NCI-H748 treated with DMSO at 0.1 percent for 48 hours (cell line): ENCODE results near the gene CD248.
A peak's percentile ranks its signal among the peaks of the same experiment; 100 is the strongest.
"Not testable (repeated sequence)": the region's sequence is repeated elsewhere in the genome, so short reads cannot be mapped to it uniquely, and the experiment has no call there.

Experiments
- DNase-seq: peaks from one replicate; lab custom pipeline; 2025; lab: John Stamatoyannopoulos, UW

Gene CD248

GRCh38 chr11:66276619-66277018 is 40.2 kb downstream of the CD248 start:
- not testable (repeated sequence) for DNase-seq

- no peak for DNase-seq
These were observed 40.7 kb downstream of the CD248 start for GRCh38 chr11:66275984-66276612.

- no peak for DNase-seq
These were observed 41.4 kb downstream of the CD248 start for GRCh38 chr11:66275396-66275795.

DNA sequence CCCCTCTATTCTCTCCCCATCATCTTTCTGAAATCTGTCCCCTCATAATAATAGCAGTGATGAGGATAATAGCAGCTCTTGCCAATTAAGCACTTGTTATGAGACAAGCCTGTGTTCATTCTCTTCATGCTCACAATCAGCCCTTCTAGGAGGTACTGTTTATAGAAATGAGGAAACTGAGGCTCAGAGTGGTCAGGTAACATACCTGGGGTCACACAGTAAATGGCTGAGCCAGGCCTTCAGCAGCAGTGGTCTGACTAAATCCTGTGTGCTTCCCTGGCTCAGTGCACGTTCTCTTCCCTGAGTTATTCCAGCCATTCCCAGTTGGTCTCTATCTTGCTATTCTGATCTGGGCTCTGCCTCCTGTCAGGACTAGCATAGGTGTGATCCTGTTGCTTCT is 42.6 kb downstream of the CD248 start:
- DNase-seq: no peak

DNA sequence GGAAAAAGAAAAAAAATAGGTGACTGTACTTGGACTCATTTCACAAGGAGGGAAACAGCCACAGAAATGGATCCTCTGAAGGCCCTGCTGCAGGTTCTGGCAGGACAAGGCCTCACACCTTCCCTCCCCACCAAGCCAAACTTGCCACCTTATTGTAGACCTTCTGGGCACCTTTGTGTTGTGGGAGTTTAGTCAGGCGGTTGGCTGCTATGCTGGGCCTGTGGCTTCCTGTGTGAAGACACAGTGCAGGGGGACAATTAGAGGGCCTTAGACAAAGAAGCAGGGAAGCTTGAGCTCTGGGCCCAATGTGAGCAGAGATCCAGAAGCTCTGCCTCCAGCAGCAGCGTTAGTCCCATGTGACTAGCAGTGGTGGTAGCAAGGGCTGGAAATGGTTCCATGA is 44.2 kb downstream of the CD248 start:
- DNase-seq: no peak

DNA sequence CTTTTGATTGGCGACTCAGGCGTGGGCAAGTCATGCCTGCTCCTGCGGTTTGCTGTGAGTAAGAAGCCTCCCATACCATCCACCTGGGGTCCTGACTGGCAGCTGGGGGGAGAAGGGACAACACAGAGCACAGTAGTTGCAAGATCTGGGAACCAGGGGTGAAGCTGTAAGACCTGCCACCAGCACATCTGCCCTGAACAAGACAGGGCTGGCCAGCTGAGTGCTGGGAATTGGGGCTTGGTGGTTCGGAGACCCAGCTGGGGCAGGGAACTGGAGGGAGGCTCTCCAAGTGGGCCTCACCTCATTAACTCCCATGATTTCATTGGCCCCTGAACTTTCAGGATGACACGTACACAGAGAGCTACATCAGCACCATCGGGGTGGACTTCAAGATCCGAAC is 45.0 kb downstream of the CD248 start:
- no peak for DNase-seq

DNA sequence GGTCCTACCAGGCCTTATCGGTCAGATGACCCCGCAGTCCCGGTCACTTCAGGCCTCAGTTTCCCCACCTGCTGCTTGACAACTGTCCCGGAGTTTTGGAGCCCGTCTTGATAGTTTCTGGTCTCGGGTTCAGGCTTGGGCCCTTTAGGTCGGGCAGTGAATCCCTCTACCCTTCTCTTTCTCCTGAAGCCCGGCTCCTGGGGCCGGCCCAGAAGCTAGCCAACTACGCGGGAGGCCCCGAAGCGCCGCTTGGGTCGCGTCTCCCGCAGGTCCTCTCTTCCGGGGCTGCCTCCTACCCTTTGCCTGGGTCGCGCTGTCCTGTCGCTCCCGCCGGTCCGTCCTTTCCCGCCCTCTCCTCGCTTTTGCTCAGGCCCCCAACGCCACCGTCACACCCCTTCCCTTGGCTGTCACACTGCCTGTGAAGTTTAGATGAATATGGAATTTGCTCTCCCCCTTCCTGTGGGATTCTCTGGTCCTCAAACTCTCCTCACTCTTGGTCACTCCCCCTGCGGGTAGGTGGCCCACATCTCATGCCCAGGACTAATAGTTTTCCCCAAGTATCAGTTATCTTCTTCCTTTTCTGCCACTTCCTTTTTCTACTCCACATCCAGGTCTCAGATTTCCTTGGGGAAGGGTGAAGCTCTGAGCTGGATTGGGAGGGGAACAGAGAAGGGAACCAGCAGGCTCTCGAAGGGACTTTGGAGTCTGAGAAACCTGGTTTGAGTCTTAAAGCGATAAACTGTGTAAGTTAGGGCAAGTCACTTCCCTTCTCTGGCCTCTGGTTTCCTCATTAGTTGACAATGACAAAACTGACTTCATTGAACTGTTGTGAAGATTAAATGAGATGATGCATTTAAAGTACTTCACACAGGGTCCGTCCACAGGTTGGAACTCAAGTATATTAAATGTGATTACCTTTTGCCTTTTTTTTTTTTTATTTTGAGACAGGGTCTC is 47.6 kb downstream of the CD248 start:
- no peak for DNase-seq

GRCh38 chr11:66268244-66268951 is 48.4 kb downstream of the CD248 start, which contains the start of gene RAB1B:
Gene RAB1B, plus strand, starts transcription at chr11:66268639. Its CDS starts 41 bp downstream, at chr11:66268680.
- peak; percentile 97 for DNase-seq

DNA sequence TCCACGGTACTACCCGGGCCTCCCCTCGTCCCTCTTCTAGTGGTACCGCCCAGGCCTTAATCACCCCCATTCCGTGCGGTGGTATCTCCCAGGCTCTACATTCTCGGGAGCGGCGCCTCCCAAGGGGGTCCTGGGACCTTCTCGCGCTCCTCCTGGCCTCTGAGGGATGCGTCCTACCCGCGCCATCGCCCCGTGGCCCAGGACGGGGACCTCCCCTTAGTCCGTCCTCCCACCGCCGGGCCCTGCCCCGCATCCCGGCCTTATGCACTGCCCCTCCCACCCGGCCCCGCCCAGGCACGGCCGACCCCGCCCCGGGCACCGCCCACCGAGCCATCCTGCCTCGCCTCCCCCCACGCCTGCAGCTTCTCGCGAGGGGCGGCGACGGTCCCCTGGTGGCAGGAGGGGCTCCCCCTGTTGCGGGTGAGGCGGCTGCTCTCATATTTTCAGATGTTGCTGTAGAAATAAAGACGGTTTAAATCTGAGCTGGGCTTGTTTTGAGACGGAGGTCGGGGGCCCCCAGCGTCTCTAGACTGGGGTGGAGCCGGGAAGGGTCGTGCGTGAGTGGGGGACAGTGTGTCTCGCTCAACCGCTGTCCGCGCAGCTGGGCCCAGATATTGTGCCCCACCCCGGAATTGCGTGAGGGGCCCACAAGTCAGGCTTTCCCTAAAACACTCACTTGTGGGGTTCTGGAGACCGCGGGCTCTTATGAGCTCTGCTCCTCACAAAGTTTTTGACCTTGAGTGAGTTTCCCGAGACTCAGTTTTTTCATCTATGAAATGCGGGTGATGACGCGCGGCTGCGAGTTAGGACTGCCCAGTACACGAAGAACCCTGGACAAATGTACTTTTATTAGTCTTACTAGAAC is 49.2 kb downstream of the CD248 start:
- peak; percentile 65 for DNase-seq

DNA sequence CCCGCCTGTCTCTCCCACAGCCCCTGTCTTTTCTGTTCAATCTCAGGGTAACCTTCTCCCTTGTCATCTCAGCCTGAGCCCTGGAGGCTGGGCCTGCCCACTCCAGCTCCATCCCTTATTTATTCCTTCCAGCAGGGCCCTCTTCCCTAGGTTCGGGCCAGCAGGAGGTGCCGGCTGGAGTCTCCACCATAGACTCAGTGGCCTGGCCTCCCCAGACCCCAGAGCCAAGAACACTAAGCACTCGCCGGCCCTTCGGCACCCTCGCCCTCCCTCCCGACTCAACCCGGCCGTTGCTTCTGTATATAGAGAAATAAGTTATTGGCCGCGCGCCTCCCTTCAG is 49.8 kb downstream of the CD248 start:
- no peak for DNase-seq

- no peak for DNase-seq
These were observed 50.3 kb downstream of the CD248 start for GRCh38 chr11:66266378-66267038.

GRCh38 chr11:66265531-66266377 is 51.1 kb downstream of the CD248 start:
- DNase-seq: no peak

DNA sequence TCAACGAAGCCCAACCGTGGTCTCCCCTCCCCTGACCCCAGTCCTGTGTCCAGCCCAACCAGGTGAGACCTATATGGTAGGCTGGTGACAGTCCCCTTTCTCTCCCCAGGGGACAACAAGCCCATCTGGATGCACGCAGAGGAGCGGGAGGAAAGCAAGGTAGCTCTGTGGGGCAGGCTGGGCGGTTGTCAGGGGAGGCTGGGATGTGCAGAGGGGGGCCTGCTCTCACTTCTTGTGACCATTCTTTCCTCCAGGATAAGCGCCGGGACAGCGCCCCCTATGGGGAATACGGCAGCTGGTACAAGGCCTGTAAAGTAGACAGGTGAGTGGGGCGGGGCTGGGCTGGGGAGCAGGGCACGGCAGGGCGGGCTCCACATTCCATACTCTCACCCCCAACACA is 51.9 kb downstream of the CD248 start:
- no peak for DNase-seq
